ENCODE measurements around the gene CORO2B. TPM values are rescaled to one million over a fixed set of nuclear protein-coding genes. Genes with fewer than 3 reads are reported as not detected.

The CORO2B gene
- total RNA-seq, 5 donors from 2014 or later (not counting 1 experiment from before 2014, with no cell fraction given) = 0.06 to 0.39 (median 0.09) TPM; not detected in 2

GRCh38 chr15:68626739-68627138 lies 47.9 kb downstream of the CORO2B start:
- peaks cover 0 to 6% (median 0%) of the 10 kb centered on the region in 3 donors for H3K4me1 Mint-ChIP-seq
- no peak overlapping the region for H3K4me3 ChIP-seq (ENCODE audit: control insufficient read depth in 1 of 2, extremely low read depth in 1 of 2, low read length in 1 of 2)
- no peaks in the 10 kb centered on the region for H3K36me3 ChIP-seq (ENCODE audit: control insufficient read depth in 2 of 2, extremely low read depth in 1 of 2, insufficient read depth in 1 of 2, low read length in 1 of 2)
- no peak overlapping the region for H3K27ac ChIP-seq (ENCODE audit: low read length)
- ATAC-seq (replicated peaks in 1 of 4) = no peak
- no peaks in the 10 kb centered on the region for H3K4me1 ChIP-seq (ENCODE audit: control insufficient read depth in 1 of 2, extremely low read depth in 1 of 2, insufficient read depth in 2 of 2, low read length in 2 of 2)
- H3K27me3 Mint-ChIP-seq = peaks cover 15 to 32% of the 10 kb centered on the region in 2 donors
- no peak for DNase-seq
- no peaks in the 10 kb centered on the region for H3K9me3 Mint-ChIP-seq
- WGBS (ENCODE audit: insufficient coverage) = 67% methylated on average over 1 of the region's 3 CpGs
- ChIA-PET CTCF (no interaction called here), POLR2A (no interaction called here)
- H3K27me3 ChIP-seq (replicated peaks in 1 of 2; ENCODE audit: control insufficient read depth in 2 of 2, extremely low read depth in 1 of 2, insufficient read depth in 2 of 2, low read length in 1 of 2) = peaks cover 0 to 32% of the 10 kb centered on the region in 2 experiments
- no peak overlapping the region for H3K27ac Mint-ChIP-seq
- H3K4me3 Mint-ChIP-seq = no peak overlapping the region
- H3K9me3 ChIP-seq = no peaks in the 10 kb centered on the region
- no peaks in the 10 kb centered on the region for H3K36me3 Mint-ChIP-seq

- no peak overlapping the region for H3K27ac Mint-ChIP-seq
- H3K27me3 ChIP-seq (replicated peaks in 1 of 2; ENCODE audit: control insufficient read depth in 2 of 2, extremely low read depth in 1 of 2, insufficient read depth in 2 of 2, low read length in 1 of 2) = peaks cover 0 to 32% of the 10 kb centered on the region in 2 experiments
- peaks cover 15 to 32% of the 10 kb centered on the region in 2 donors for H3K27me3 Mint-ChIP-seq
- H3K4me1 ChIP-seq (ENCODE audit: control insufficient read depth in 1 of 2, extremely low read depth in 1 of 2, insufficient read depth in 2 of 2, low read length in 2 of 2) = no peaks in the 10 kb centered on the region
- no peak for DNase-seq
- no peak for ATAC-seq (replicated peaks in 1 of 4)
- CTCF ChIA-PET = no interaction called here
- H3K36me3 ChIP-seq (ENCODE audit: control insufficient read depth in 2 of 2, extremely low read depth in 1 of 2, insufficient read depth in 1 of 2, low read length in 1 of 2) = no peaks in the 10 kb centered on the region
- H3K4me3 ChIP-seq (ENCODE audit: control insufficient read depth in 1 of 2, extremely low read depth in 1 of 2, low read length in 1 of 2) = no peak overlapping the region
- H3K9me3 ChIP-seq = no peaks in the 10 kb centered on the region
- no peaks in the 10 kb centered on the region for H3K9me3 Mint-ChIP-seq
- H3K27ac ChIP-seq (ENCODE audit: low read length) = no peak overlapping the region
- no peak overlapping the region for H3K4me3 Mint-ChIP-seq
- H3K36me3 Mint-ChIP-seq = no peaks in the 10 kb centered on the region
- POLR2A ChIA-PET = no interaction called here
- peaks cover 0 to 6% (median 0%) of the 10 kb centered on the region in 3 donors for H3K4me1 Mint-ChIP-seq
- WGBS (ENCODE audit: insufficient coverage) = 80% methylated on average over 5 of the region's 7 CpGs
These were observed 48.7 kb downstream of the CORO2B start for GRCh38 chr15:68627476-68627875.

- ChIA-PET POLR2A (no interaction called here), CTCF (no interaction called here)
- Mint-ChIP-seq H3K27ac (no peak overlapping the region), H3K9me3 (no peaks in the 10 kb centered on the region), H3K4me3 (no peak overlapping the region), H3K27me3 (peaks cover 15 to 32% of the 10 kb centered on the region in 2 donors), H3K4me1 (peaks cover 0 to 6% (median 0%) of the 10 kb centered on the region in 3 donors), H3K36me3 (no peaks in the 10 kb centered on the region)
- Histone ChIP-seq H3K27ac (ENCODE audit: low read length) (no peak overlapping the region), H3K27me3 (replicated peaks in 1 of 2; ENCODE audit: control insufficient read depth in 2 of 2, extremely low read depth in 1 of 2, insufficient read depth in 2 of 2, low read length in 1 of 2) (peaks cover 0 to 32% of the 10 kb centered on the region in 2 experiments), H3K9me3 (no peaks in the 10 kb centered on the region), H3K4me1 (ENCODE audit: control insufficient read depth in 1 of 2, extremely low read depth in 1 of 2, insufficient read depth in 2 of 2, low read length in 2 of 2) (no peaks in the 10 kb centered on the region), H3K4me3 (ENCODE audit: control insufficient read depth in 1 of 2, extremely low read depth in 1 of 2, low read length in 1 of 2) (no peak overlapping the region), H3K36me3 (ENCODE audit: control insufficient read depth in 2 of 2, extremely low read depth in 1 of 2, insufficient read depth in 1 of 2, low read length in 1 of 2) (no peaks in the 10 kb centered on the region)
- DNase-seq (no peak), ATAC-seq (replicated peaks in 1 of 4) (no peak)
- WGBS (ENCODE audit: insufficient coverage) = no CpG with 5 or more reads among the region's 2 CpGs
These were observed 49.2 kb downstream of the CORO2B start for GRCh38 chr15:68627995-68628394.

- no peak for ATAC-seq (replicated peaks in 1 of 4)
- peaks cover 0 to 24% of the 10 kb centered on the region in 2 experiments for H3K27me3 ChIP-seq (replicated peaks in 1 of 2; ENCODE audit: control insufficient read depth in 2 of 2, extremely low read depth in 1 of 2, insufficient read depth in 2 of 2, low read length in 1 of 2)
- H3K27ac ChIP-seq (ENCODE audit: low read length) = no peak overlapping the region
- H3K4me3 ChIP-seq (ENCODE audit: control insufficient read depth in 1 of 2, extremely low read depth in 1 of 2, low read length in 1 of 2) = no peak overlapping the region
- Mint-ChIP-seq H3K27ac (no peak overlapping the region), H3K27me3 (peaks cover 15 to 32% of the 10 kb centered on the region in 2 donors), H3K36me3 (no peaks in the 10 kb centered on the region), H3K9me3 (no peaks in the 10 kb centered on the region), H3K4me3 (no peak overlapping the region), H3K4me1 (peaks cover 0 to 6% (median 0%) of the 10 kb centered on the region in 3 donors)
- 48% methylated on average over 4 of the region's 8 CpGs for WGBS (ENCODE audit: insufficient coverage)
- CTCF ChIA-PET = no interaction called here
- H3K4me1 ChIP-seq (ENCODE audit: control insufficient read depth in 1 of 2, extremely low read depth in 1 of 2, insufficient read depth in 2 of 2, low read length in 2 of 2) = no peaks in the 10 kb centered on the region
- no peaks in the 10 kb centered on the region for H3K9me3 ChIP-seq
- no peaks in the 10 kb centered on the region for H3K36me3 ChIP-seq (ENCODE audit: control insufficient read depth in 2 of 2, extremely low read depth in 1 of 2, insufficient read depth in 1 of 2, low read length in 1 of 2)
- POLR2A ChIA-PET = no interaction called here
- DNase-seq = no peak
These were observed 50.9 kb downstream of the CORO2B start for GRCh38 chr15:68629519-68630210.

- ATAC-seq (replicated peaks in 1 of 4) = no peak
These were observed 51.4 kb downstream of the CORO2B start for GRCh38 chr15:68630211-68630555.

GRCh38 chr15:68630836-68631235 lies 52.0 kb downstream of the CORO2B start:
- Histone ChIP-seq H3K27ac (ENCODE audit: low read length) (no peak overlapping the region), H3K36me3 (ENCODE audit: control insufficient read depth in 2 of 2, extremely low read depth in 1 of 2, insufficient read depth in 1 of 2, low read length in 1 of 2) (no peaks in the 10 kb centered on the region), H3K27me3 (replicated peaks in 1 of 2; ENCODE audit: control insufficient read depth in 2 of 2, extremely low read depth in 1 of 2, insufficient read depth in 2 of 2, low read length in 1 of 2) (peaks cover 0 to 17% of the 10 kb centered on the region in 2 experiments), H3K4me1 (ENCODE audit: control insufficient read depth in 1 of 2, extremely low read depth in 1 of 2, insufficient read depth in 2 of 2, low read length in 2 of 2) (no peaks in the 10 kb centered on the region), H3K4me3 (ENCODE audit: control insufficient read depth in 1 of 2, extremely low read depth in 1 of 2, low read length in 1 of 2) (no peak overlapping the region), H3K9me3 (no peaks in the 10 kb centered on the region)
- no peak overlapping the region for H3K4me3 Mint-ChIP-seq
- H3K9me3 Mint-ChIP-seq = no peaks in the 10 kb centered on the region
- CTCF ChIA-PET = no interaction called here
- WGBS (ENCODE audit: insufficient coverage) = 100% methylated on average over 1 of the region's 8 CpGs
- ATAC-seq (replicated peaks in 1 of 4) = no peak
- no peak for DNase-seq
- POLR2A ChIA-PET = no interaction called here
- no peak overlapping the region for H3K27ac Mint-ChIP-seq
- no peaks in the 10 kb centered on the region for H3K36me3 Mint-ChIP-seq
- peaks cover 0 to 6% (median 0%) of the 10 kb centered on the region in 3 donors for H3K4me1 Mint-ChIP-seq
- peaks cover 9 to 30% of the 10 kb centered on the region in 2 donors for H3K27me3 Mint-ChIP-seq

More at GRCh38 chr15:68630211-68630555, 51.4 kb downstream of the CORO2B start:
- WGBS (ENCODE audit: insufficient coverage) = 85% methylated on average over 4 of the region's 9 CpGs
- Mint-ChIP-seq H3K27me3 (peaks cover 15 to 32% of the 10 kb centered on the region in 2 donors), H3K4me1 (peaks cover 0 to 6% (median 0%) of the 10 kb centered on the region in 3 donors), H3K9me3 (no peaks in the 10 kb centered on the region), H3K27ac (no peak overlapping the region), H3K36me3 (no peaks in the 10 kb centered on the region), H3K4me3 (no peak overlapping the region)
- Histone ChIP-seq H3K4me3 (ENCODE audit: control insufficient read depth in 1 of 2, extremely low read depth in 1 of 2, low read length in 1 of 2) (no peak overlapping the region), H3K4me1 (ENCODE audit: control insufficient read depth in 1 of 2, extremely low read depth in 1 of 2, insufficient read depth in 2 of 2, low read length in 2 of 2) (no peaks in the 10 kb centered on the region), H3K36me3 (ENCODE audit: control insufficient read depth in 2 of 2, extremely low read depth in 1 of 2, insufficient read depth in 1 of 2, low read length in 1 of 2) (no peaks in the 10 kb centered on the region), H3K9me3 (no peaks in the 10 kb centered on the region), H3K27ac (ENCODE audit: low read length) (no peak overlapping the region), H3K27me3 (replicated peaks in 1 of 2; ENCODE audit: control insufficient read depth in 2 of 2, extremely low read depth in 1 of 2, insufficient read depth in 2 of 2, low read length in 1 of 2) (peaks cover 0 to 21% of the 10 kb centered on the region in 2 experiments)
- POLR2A ChIA-PET = no interaction called here
- CTCF ChIA-PET = no interaction called here
- DNase-seq = no peak
